H7 (cell line): ENCODE measurements around the gene SHC2. TPM values are rescaled to one million over a fixed set of nuclear protein-coding genes. Genes with fewer than 3 reads are reported as not detected.

Experiments
- DNase-seq: peaks from one replicate; pipeline ENCODE4 v3.0.0; 2012
- H3K27me3 ChIP-seq: 2 replicates; pipeline ENCODE4 v1.6.0; 2011; ENCODE audit warnings: mild to moderate bottlenecking, low read length; ENCODE audit not compliant: control insufficient read depth, insufficient read depth
- H3K36me3 ChIP-seq: replicated peaks from 2 replicates; pipeline ENCODE4 v1.5.1; 2011; ENCODE audit warnings: low read length; ENCODE audit not compliant: control insufficient read depth, insufficient read depth
- H3K4me3 ChIP-seq: 2 replicates; pipeline ENCODE4 v1.5.1; 2011; ENCODE audit warnings: low read depth, mild to moderate bottlenecking, control low read depth, low read length, moderate library complexity; ENCODE audit not compliant: insufficient read depth
- total RNA-seq: library from RNA; depleted of rRNA; stranded (reverse); fragments of >200 nt; shearing (Covaris generic); gene quantifications from 2 replicates; pipeline ENCODE4 v1.2.3, GENCODE V29; 2014

Gene SHC2
- total RNA-seq, 1 experiment from 2014 or later: 5.3 TPM

- DNase-seq: peak; percentile 44
- H3K4me3 ChIP-seq: no peak overlapping the region
- H3K36me3 ChIP-seq: no peaks in the 10 kb centered on the region
- no peaks in the 10 kb centered on the region for H3K27me3 ChIP-seq
Observed at GRCh38 chr19:467554-467953, 6.7 kb upstream of the SHC2 start.

DNA sequence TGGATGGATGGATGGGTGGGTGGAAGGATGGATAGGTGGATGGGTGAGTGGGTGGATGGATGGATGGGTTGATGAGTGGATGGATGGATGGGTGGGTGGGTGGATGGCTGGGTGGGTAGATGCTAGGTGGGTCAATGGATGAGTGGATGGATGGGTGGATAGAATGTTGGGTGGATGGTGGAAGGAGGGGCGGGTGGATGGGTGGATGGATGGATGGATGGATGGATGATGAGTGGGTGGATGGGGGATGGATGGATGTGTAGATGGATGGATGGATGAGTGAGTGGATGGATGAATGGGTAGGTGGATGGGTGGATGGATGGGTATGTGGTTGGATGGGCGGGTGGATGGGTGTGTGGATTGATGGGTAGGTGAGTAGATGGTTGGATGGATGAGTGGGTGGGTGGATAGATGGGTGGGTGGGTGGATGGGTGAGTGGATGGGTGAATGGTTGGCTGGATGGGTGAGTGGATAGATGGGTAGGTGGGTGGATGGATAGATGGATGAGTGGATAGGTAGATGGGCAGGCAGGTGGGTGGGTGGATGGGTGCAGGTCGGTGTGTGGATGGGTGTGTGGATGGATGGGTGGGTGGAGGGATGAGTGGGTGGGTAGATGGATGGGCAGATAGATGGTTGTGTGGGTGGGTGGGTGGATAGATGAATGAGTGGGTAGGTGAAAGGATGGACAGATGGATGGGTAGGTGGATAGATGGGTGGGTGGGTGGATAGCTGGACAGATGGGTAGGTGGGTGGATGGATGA, 4.4 kb upstream of the SHC2 start:
- H3K4me3 ChIP-seq: no peak overlapping the region
- H3K36me3 ChIP-seq: no peaks in the 10 kb centered on the region
- DNase-seq: no peak

DNA sequence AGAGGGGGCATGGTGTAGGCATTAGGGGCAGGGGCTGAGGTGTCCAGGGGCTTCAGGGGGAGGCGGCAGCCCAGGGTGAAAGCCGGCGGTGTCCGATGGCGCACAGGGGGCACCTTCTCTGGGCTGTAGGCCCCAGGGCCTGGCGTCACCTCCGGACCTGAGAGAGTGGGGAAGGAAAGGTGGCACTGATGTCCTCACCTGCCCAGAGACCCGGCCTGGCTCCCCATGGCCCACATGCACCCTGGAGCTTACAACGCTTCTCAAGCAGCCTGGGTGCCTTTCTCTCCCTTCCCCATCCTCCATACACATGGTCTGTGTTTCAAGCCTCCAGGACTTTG, 3.3 kb upstream of the SHC2 start:
- H3K27me3 ChIP-seq: peaks cover 19% of the 10 kb centered on the region
- H3K36me3 ChIP-seq: no peaks in the 10 kb centered on the region
- no peak overlapping the region for H3K4me3 ChIP-seq
- no peak for DNase-seq

More for the DNA sequence above, 4.4 kb upstream of the SHC2 start:
- H3K27me3 ChIP-seq: peaks cover 13% of the 10 kb centered on the region

GRCh38 chr19:463483-464207, 2.8 kb upstream of the SHC2 start:
- H3K4me3 ChIP-seq: no peak overlapping the region
- H3K36me3 ChIP-seq: no peaks in the 10 kb centered on the region
- H3K27me3 ChIP-seq: peaks cover 19% of the 10 kb centered on the region
- DNase-seq: peak; percentile 70

DNA sequence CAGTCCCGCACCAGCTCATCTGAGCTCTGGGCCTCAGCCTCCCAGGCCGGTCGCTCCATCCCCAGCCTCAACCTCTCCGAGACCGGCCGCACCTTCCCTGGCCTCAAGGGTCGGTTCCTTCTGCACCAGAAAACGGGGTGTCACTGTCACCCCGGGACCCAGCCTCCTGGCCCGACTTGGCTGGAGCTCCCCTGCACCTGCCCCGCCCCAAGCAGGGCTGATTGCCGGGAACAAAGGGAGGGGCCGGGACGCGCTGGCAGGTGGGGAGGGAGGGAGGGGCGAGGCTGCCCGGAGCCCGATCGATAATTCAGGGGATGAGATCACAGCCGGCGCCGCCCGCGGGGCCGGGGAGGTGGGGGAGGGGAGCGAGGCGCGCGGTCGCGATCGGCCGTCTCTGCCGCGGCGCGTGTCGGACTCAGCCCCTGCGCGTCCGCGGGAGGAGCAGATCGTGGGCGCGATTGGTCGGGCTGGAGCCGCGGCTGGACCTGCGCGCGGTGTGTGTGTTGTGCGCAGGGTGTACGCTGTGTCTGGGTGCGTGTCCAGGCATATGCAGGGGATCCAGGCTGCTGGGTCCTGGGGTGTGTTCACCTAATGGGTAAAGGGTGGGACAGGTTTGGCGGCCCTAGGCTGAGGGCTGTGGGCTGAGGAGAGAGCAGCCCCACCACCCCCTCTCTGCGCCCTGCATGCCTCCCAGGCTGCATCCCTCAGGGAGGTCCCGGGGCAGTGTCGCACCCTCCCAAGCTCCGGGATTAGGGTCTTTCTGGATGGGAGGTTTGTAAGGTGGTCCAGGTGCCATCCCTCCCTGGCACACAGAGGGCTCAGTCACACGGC, 1.1 kb upstream of the SHC2 start:
- Histone ChIP-seq H3K27me3 (peaks cover 19% of the 10 kb centered on the region), H3K4me3 (peak overlapping the region; percentile 47), H3K36me3 (no peaks in the 10 kb centered on the region)
- peak; percentile 97 for DNase-seq

DNA sequence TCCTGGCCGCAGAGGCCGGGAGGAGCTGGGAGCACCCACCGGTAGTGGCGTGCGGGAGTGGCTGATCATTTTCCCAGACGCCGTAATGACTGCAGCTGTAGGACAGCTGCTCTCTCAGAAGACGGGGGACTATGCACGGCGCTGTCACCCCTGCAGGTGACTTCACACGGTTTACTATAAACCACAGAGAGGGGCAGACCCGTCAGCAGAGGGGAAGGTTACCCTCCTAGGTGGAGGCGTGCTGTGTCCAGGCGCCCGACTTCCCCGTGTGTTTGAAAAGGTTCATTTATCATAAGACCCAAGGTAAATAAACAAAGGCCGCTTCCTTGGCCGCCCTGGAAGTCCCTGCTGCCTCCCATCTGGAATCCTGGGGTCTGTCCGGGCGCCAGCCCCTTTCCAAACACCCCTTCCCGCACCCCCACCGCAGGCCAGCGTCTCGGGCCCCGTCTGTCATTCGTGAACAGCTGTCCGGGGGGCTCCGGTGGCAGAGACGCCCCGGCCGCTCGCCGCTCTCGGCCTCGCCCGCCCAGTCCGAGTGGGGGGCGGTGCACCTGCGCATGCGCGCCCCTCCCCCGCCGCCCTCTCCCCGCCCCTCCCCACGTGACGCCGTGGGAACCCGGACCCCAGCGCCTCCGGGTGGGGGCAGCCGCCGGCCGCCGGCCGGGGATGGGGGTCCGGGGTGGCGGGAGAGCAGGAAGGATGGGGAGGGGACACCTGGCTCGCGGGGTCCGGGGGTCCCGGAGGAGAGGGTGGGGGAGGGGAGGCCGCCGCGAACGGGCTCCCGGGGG, 915 bp downstream of the SHC2 start:
- DNase-seq: peak; percentile 99
- Histone ChIP-seq H3K27me3 (peaks cover 19% of the 10 kb centered on the region), H3K36me3 (no peaks in the 10 kb centered on the region), H3K4me3 (peak overlapping the region; percentile 61)

GRCh38 chr19:458091-459042, 2.5 kb downstream of the SHC2 start:
- H3K27me3 ChIP-seq: peaks cover 19% of the 10 kb centered on the region
- H3K4me3 ChIP-seq: no peak overlapping the region
- H3K36me3 ChIP-seq: no peaks in the 10 kb centered on the region
- DNase-seq: no peak

DNA sequence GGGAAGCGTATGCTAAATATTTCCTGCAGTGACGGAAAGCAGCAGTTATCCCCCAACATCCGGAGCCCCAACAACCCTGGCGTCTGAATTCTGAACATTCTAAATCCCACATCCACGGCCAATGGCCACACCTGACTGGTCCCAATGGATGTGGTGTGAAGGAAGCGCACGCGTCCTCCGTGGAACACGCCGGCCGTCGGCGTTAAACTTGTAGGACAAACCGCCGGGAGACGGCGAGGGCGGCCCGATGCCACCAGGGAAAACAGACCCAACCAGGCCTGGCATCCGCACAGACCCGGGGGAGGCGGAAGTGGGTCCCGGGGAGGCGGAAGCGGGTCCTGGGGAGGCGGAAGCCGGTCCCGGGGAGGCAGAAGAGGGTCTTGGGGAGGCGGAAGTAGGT, 3.2 kb downstream of the SHC2 start:
- DNase-seq: peak; percentile 57
- no peaks in the 10 kb centered on the region for H3K36me3 ChIP-seq
- H3K27me3 ChIP-seq: peaks cover 19% of the 10 kb centered on the region
- no peak overlapping the region for H3K4me3 ChIP-seq

GRCh38 chr19:456547-457110, 4.2 kb downstream of the SHC2 start:
- DNase-seq: peak; percentile 49
- H3K4me3 ChIP-seq: no peak overlapping the region
- H3K27me3 ChIP-seq: peaks cover 12% of the 10 kb centered on the region
- H3K36me3 ChIP-seq: no peaks in the 10 kb centered on the region

DNA sequence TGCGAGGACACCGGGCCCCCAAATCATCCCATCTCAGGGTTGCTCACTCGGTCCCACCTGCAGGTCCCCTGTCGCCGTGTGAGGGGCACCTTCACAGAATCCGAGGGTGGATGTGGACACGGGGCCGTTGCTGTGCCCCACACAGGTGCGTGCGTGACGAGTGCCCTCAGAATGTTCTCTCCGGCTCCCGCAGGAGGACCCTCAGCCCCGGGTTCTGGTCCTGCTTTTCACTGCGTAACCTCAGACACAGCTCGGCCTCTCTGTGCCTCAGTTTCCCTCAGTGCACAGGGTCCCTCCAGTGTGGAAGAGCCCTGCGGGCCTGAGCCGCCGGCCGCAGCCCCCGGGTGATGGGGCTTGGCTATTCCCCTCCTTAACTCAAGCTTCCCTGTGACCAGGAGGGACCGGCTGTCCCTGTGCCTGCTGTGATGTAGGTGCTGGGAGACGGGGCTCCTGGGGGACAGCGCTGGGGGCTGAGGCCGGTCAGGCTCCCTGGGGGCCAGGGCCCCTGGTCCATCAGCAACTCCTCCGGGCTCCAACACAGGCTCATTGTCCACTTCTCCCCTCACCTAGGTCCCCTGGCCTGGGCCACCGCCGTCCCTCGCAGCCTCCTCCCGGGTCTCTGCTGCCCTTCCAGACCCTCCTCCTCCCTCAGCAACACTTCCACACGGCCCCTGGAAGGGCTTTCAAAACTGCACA, 4.8 kb downstream of the SHC2 start:
- H3K27me3 ChIP-seq: peaks cover 7% of the 10 kb centered on the region
- H3K36me3 ChIP-seq: no peaks in the 10 kb centered on the region
- H3K4me3 ChIP-seq: no peak overlapping the region
- DNase-seq: peak; percentile 60

GRCh38 chr19:455031-455705, 5.7 kb downstream of the SHC2 start:
- peaks cover 5% of the 10 kb centered on the region for H3K27me3 ChIP-seq
- H3K36me3 ChIP-seq: no peaks in the 10 kb centered on the region
- no peak overlapping the region for H3K4me3 ChIP-seq
- DNase-seq: peak; percentile 55

- no peaks in the 10 kb centered on the region for H3K36me3 ChIP-seq
- DNase-seq: peak; percentile 53
- H3K4me3 ChIP-seq: no peak overlapping the region
- H3K27me3 ChIP-seq: no peaks in the 10 kb centered on the region
Observed at GRCh38 chr19:453606-454005, 7.2 kb downstream of the SHC2 start.
